ENCODE measurements around the gene POT1.

DNA sequence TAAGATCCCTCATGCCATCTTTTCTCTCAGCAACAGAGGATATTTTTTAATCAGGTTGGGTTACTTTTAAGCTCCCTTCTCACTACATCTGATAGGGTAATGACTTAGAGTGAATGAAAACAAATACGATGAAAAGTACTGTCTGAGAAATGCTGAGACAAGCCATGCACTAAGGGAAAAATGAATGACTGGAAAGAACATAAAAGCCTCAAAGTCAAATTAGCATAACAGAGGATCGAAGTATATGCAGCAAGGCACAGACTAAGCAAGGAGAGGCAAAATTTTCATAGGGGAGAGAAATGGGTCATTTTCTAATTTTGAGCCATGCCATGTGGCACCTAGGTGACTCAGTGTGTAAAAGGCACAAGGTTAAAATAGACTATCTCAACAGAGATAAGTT is 8.5 kb upstream of the POT1 start:
- TF ChIP-seq CTCF (IDR thresholded peaks at IDR 0.05): no peak
- TF ChIP-seq POLR2A (IDR thresholded peaks at IDR 0.05): no peak

All from transverse colon (tissue), 3 donors.